ENCODE results near the gene MYRIP.

- TF ChIP-seq EZH2phosphoT487 (conservative IDR thresholded peaks at IDR 0.05; ENCODE audit: low read length), result no peak
- no peak for TF ChIP-seq CTCF (IDR thresholded peaks at IDR 0.05; ENCODE audit: insufficient read depth, low read length, poor library complexity, severe bottlenecking)
These were observed 452.9 kb downstream of the MYRIP start for GRCh38 chr3:40262331-40262730.

All from SU-DHL-6 (cell line).